ENCODE data around the gene DLGAP1. TPM values are rescaled to one million over a fixed set of nuclear protein-coding genes. Genes with fewer than 3 reads are reported as not detected.

DLGAP1 gene
- total RNA-seq, 1 donor from 2014 or later = 18.5 TPM

GRCh38 chr18:3793545-3793944, 661.6 kb downstream of the DLGAP1 start:
- Mint-ChIP-seq H3K36me3 (no peaks in the 10 kb centered on the region), H3K9me3 (no peaks in the 10 kb centered on the region), H3K27me3 (ENCODE audit: insufficient read depth, low read depth) (peaks cover 5% of the 10 kb centered on the region), H3K4me1 (peaks cover 4% of the 10 kb centered on the region), H3K27ac (no peak overlapping the region), H3K4me3 (no peak overlapping the region)
- no peaks in the 10 kb centered on the region for H3K36me3 ChIP-seq
- TF ChIP-seq EZH2 (IDR thresholded peaks at IDR 0.05) = no peak
- TF ChIP-seq, protein P1, sequence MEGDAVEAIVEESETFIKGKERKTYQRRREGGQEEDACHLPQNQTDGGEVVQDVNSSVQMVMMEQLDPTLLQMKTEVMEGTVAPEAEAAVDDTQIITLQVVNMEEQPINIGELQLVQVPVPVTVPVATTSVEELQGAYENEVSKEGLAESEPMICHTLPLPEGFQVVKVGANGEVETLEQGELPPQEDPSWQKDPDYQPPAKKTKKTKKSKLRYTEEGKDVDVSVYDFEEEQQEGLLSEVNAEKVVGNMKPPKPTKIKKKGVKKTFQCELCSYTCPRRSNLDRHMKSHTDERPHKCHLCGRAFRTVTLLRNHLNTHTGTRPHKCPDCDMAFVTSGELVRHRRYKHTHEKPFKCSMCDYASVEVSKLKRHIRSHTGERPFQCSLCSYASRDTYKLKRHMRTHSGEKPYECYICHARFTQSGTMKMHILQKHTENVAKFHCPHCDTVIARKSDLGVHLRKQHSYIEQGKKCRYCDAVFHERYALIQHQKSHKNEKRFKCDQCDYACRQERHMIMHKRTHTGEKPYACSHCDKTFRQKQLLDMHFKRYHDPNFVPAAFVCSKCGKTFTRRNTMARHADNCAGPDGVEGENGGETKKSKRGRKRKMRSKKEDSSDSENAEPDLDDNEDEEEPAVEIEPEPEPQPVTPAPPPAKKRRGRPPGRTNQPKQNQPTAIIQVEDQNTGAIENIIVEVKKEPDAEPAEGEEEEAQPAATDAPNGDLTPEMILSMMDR (IDR thresholded peaks at IDR 0.05) = no peak
- TF ChIP-seq EZH2phosphoT487 (IDR thresholded peaks at IDR 0.05) = no peak
- H3K9me3 ChIP-seq (ENCODE audit: low read depth) = no peaks in the 10 kb centered on the region
- peaks cover 7% of the 10 kb centered on the region for H3K4me1 ChIP-seq
- H3K79me2 ChIP-seq (ENCODE audit: low read depth) = no peaks in the 10 kb centered on the region
- no peak overlapping the region for H3K4me3 ChIP-seq
- H3K4me2 ChIP-seq = no peak overlapping the region
- no peak overlapping the region for H2AFZ ChIP-seq (replicated peaks)
- H3K27ac ChIP-seq = no peak overlapping the region
- no peak overlapping the region for H3K9ac ChIP-seq
- no peaks in the 10 kb centered on the region for H3K27me3 ChIP-seq
- no peaks in the 10 kb centered on the region for H4K20me1 ChIP-seq (ENCODE audit: low read depth)
- no peak for DNase-seq (ENCODE audit: low spot score)
- no peaks in the 10 kb centered on the region for H3F3A ChIP-seq (ENCODE audit: low read depth)

DNA sequence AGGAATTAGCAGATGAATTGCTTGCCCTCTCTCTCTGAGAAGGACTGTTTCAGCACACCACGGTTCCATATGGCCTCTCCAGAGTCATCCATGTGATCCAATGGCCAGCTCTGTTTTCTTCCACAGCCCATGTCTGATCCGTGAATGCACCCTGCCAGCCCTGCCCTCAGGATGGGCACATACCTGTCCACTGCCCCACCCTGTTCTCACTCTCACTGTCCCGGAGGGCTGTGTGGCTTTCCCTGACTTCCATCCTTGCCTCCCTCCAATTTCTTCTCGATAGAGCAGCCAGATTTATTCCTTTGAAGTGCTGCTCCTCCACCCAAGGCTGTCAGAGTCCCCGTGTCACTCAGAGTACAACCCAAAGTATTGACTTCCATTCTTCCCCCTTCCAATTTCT, 662.0 kb downstream of the DLGAP1 start:
- Histone ChIP-seq H3K9ac (no peak overlapping the region), H3K36me3 (no peaks in the 10 kb centered on the region), H3F3A (ENCODE audit: low read depth) (peaks cover 2% of the 10 kb centered on the region), H3K4me2 (no peak overlapping the region), H3K79me2 (ENCODE audit: low read depth) (no peaks in the 10 kb centered on the region), H3K9me3 (ENCODE audit: low read depth) (no peaks in the 10 kb centered on the region), H4K20me1 (ENCODE audit: low read depth) (no peaks in the 10 kb centered on the region), H3K27ac (no peak overlapping the region), H3K27me3 (no peaks in the 10 kb centered on the region), H3K4me1 (peaks cover 7% of the 10 kb centered on the region), H2AFZ (replicated peaks) (no peak overlapping the region), H3K4me3 (no peak overlapping the region)
- no peak overlapping the region for H3K4me3 Mint-ChIP-seq
- peaks cover 5% of the 10 kb centered on the region for H3K27me3 Mint-ChIP-seq (ENCODE audit: insufficient read depth, low read depth)
- H3K9me3 Mint-ChIP-seq = no peaks in the 10 kb centered on the region
- no peaks in the 10 kb centered on the region for H3K36me3 Mint-ChIP-seq
- H3K4me1 Mint-ChIP-seq = peaks cover 7% of the 10 kb centered on the region
- no peak for DNase-seq (ENCODE audit: low spot score)
- TF ChIP-seq EZH2 (IDR thresholded peaks at IDR 0.05) = no peak
- no peak overlapping the region for H3K27ac Mint-ChIP-seq

GRCh38 chr18:3792711-3793110, 662.4 kb downstream of the DLGAP1 start:
- H3K4me1 Mint-ChIP-seq = peaks cover 11% of the 10 kb centered on the region

DNA sequence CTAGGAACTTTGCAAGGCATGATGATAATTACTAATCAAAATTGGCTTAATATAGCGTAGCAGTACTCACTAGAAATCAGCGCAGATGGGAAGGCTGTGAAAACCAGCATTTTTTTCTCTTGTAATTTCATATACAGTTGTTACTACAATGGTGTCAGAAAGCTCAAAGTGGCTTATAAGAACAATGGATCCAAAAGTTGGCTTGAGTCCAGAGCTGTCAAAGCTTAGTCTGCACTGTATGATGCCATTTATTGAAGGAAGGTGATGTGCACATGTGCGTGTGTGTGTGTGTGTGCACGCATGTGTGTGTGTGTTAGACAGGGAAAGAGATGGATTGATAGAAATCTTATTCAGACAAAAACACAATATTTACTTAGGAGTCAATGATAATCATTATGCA, 663.9 kb downstream of the DLGAP1 start:
- peaks cover 2% of the 10 kb centered on the region for H3K27me3 Mint-ChIP-seq (ENCODE audit: insufficient read depth, low read depth)
- Histone ChIP-seq H3K9me3 (ENCODE audit: low read depth) (no peaks in the 10 kb centered on the region), H3K9ac (no peak overlapping the region), H3K79me2 (ENCODE audit: low read depth) (no peaks in the 10 kb centered on the region), H3K27ac (no peak overlapping the region), H3K4me2 (no peak overlapping the region), H3K4me1 (peaks cover 9% of the 10 kb centered on the region), H4K20me1 (ENCODE audit: low read depth) (no peaks in the 10 kb centered on the region), H3K27me3 (no peaks in the 10 kb centered on the region), H3F3A (ENCODE audit: low read depth) (peaks cover 5% of the 10 kb centered on the region), H3K4me3 (no peak overlapping the region), H2AFZ (replicated peaks) (no peak overlapping the region), H3K36me3 (no peaks in the 10 kb centered on the region)
- no peak overlapping the region for H3K27ac Mint-ChIP-seq
- no peaks in the 10 kb centered on the region for H3K9me3 Mint-ChIP-seq
- DNase-seq (ENCODE audit: low spot score) = no peak
- H3K36me3 Mint-ChIP-seq = no peaks in the 10 kb centered on the region
- no peak overlapping the region for H3K4me3 Mint-ChIP-seq
- H3K4me1 Mint-ChIP-seq = peaks cover 17% of the 10 kb centered on the region
- no peak for TF ChIP-seq EZH2phosphoT487 (IDR thresholded peaks at IDR 0.05)
- TF ChIP-seq, protein P1 (IDR thresholded peaks at IDR 0.05) = no peak
- no peak for TF ChIP-seq EZH2 (IDR thresholded peaks at IDR 0.05)

More at GRCh38 chr18:3792711-3793110, 662.4 kb downstream of the DLGAP1 start:
- Histone ChIP-seq H3K4me3 (no peak overlapping the region), H3K79me2 (ENCODE audit: low read depth) (no peaks in the 10 kb centered on the region), H3K36me3 (no peaks in the 10 kb centered on the region), H3K27ac (no peak overlapping the region), H4K20me1 (ENCODE audit: low read depth) (no peaks in the 10 kb centered on the region), H3F3A (ENCODE audit: low read depth) (peaks cover 5% of the 10 kb centered on the region), H3K4me1 (peaks cover 9% of the 10 kb centered on the region), H2AFZ (replicated peaks) (no peak overlapping the region), H3K4me2 (no peak overlapping the region), H3K27me3 (no peaks in the 10 kb centered on the region), H3K9ac (no peak overlapping the region), H3K9me3 (ENCODE audit: low read depth) (no peaks in the 10 kb centered on the region)
- H3K27me3 Mint-ChIP-seq (ENCODE audit: insufficient read depth, low read depth) = peaks cover 3% of the 10 kb centered on the region
- H3K4me3 Mint-ChIP-seq = no peak overlapping the region
- DNase-seq (ENCODE audit: low spot score) = no peak
- no peak overlapping the region for H3K27ac Mint-ChIP-seq
- no peaks in the 10 kb centered on the region for H3K36me3 Mint-ChIP-seq
- no peaks in the 10 kb centered on the region for H3K9me3 Mint-ChIP-seq
- TF ChIP-seq EZH2 (IDR thresholded peaks at IDR 0.05) (no peak), EZH2phosphoT487 (IDR thresholded peaks at IDR 0.05) (no peak)
- TF ChIP-seq, protein P1 (IDR thresholded peaks at IDR 0.05) = no peak
